Muscle layer of colon (tissue), 2 donors: ENCODE results near the gene AHCY.
"Not testable (repeated sequence)": the region's sequence is repeated elsewhere in the genome, so short reads cannot be mapped to it uniquely, and the experiment has no call there.

Source experiments
- H3K27ac ChIP-seq: one replicate; pipeline ENCODE4 v1.7.0; 2013; ENCODE audit warnings: low read depth, mild to moderate bottlenecking, low read length, moderate library complexity
- H3K27me3 ChIP-seq, 2 donors: one replicate each; pipeline ENCODE4 v1.7.0; 2013; ENCODE audit warnings: low read length in 2 of 2, mild to moderate bottlenecking in 2 of 2; ENCODE audit not compliant: insufficient read depth in 2 of 2, control insufficient read depth in 1 of 2
- H3K36me3 ChIP-seq: one replicate; pipeline ENCODE4 v1.7.0; 2013; ENCODE audit warnings: mild to moderate bottlenecking, low read length; ENCODE audit not compliant: insufficient read depth
- H3K4me1 ChIP-seq: one replicate; pipeline ENCODE4 v1.7.0; 2013; ENCODE audit warnings: mild to moderate bottlenecking, low read length; ENCODE audit not compliant: insufficient read depth
- H3K4me3 ChIP-seq, 2 donors: one replicate each; pipeline ENCODE4 v1.7.0; 2013; ENCODE audit warnings: low read length in 2 of 2, low read depth in 1 of 2, mild to moderate bottlenecking in 1 of 2, moderate library complexity in 1 of 2
- H3K9ac ChIP-seq: one replicate; pipeline ENCODE4 v1.7.0; 2013; ENCODE audit warnings: low read length
- H3K9me3 ChIP-seq: one replicate; pipeline ENCODE4 v1.7.0; 2013; ENCODE audit warnings: mild to moderate bottlenecking, low read length
- donor health status: abdominal sarcoma.
- donor health status: Adenocarcinoma of cecum.

AHCY gene

DNA sequence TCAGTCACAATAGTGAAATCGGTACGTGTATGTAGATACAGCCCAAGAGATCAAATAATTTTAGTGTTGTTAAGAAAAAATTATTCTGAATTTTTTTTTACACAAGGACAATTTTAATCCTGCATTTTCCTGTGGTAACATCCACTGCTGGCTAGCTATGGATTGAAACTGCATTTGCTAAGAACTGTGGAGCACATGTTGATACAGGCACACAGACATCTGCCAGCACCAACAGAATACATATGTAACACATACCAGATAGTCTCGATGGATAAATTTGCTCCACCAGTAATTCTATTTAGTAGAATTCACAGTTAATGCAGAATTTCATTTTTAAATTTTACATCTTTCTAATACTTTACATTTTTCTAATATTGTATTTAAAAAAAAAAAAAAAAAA lies 59.8 kb downstream of the AHCY start:
- Histone ChIP-seq H3K36me3 (no peaks in the 10 kb centered on the region), H3K9me3 (no peaks in the 10 kb centered on the region), H3K4me1 (no peaks in the 10 kb centered on the region), H3K27me3 (no peaks in the 10 kb centered on the region), H3K4me3 (no peak overlapping the region), H3K9ac (no peak overlapping the region), H3K27ac (no peak overlapping the region)

DNA sequence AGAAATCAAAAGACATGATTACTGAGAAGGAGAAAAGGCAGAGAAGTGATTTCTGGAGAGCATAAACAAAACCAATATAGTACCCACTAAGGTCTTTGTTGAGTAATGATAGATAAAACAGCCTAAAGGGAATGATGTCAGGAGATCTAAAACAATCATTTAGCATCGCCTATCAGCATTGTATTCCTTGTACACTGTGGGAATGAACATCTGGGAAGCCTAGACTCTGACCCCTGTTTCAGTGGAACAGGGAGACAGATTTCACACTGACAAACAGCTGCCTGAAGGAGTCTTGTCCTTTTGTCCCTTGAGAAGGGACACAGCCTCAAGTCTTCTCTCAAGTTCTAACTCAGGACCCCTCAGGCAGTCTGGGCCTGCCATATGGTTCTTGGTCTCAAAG lies 60.3 kb downstream of the AHCY start:
- Histone ChIP-seq H3K4me3 (no peak overlapping the region), H3K36me3 (no peaks in the 10 kb centered on the region), H3K9ac (no peak overlapping the region), H3K9me3 (peaks cover 4% of the 10 kb centered on the region), H3K27ac (no peak overlapping the region), H3K4me1 (no peaks in the 10 kb centered on the region), H3K27me3 (no peaks in the 10 kb centered on the region)

DNA sequence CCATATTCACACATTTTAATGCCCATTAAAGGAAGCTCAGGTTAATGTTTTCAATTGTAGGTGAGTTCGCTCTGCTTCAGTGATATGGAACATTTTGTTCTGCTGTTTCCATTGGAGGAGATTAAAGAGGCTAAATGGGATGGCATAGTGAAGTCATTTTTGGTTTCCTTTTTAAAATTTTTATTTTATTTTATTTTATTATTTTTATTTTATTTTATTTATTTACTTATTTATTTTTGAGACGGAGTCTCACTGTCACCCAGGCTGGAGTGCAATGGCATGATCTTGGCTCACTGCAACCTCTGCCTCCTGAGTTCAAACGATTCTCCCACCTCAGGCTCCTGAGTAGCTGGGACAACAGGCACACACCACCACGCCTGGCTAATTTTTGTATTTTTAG lies 61.1 kb downstream of the AHCY start:
- H3K4me1 ChIP-seq, H3K4me3 ChIP-seq, H3K36me3 ChIP-seq, H3K9ac ChIP-seq, H3K27me3 ChIP-seq, H3K9me3 ChIP-seq, H3K27ac ChIP-seq: not testable (repeated sequence)

DNA sequence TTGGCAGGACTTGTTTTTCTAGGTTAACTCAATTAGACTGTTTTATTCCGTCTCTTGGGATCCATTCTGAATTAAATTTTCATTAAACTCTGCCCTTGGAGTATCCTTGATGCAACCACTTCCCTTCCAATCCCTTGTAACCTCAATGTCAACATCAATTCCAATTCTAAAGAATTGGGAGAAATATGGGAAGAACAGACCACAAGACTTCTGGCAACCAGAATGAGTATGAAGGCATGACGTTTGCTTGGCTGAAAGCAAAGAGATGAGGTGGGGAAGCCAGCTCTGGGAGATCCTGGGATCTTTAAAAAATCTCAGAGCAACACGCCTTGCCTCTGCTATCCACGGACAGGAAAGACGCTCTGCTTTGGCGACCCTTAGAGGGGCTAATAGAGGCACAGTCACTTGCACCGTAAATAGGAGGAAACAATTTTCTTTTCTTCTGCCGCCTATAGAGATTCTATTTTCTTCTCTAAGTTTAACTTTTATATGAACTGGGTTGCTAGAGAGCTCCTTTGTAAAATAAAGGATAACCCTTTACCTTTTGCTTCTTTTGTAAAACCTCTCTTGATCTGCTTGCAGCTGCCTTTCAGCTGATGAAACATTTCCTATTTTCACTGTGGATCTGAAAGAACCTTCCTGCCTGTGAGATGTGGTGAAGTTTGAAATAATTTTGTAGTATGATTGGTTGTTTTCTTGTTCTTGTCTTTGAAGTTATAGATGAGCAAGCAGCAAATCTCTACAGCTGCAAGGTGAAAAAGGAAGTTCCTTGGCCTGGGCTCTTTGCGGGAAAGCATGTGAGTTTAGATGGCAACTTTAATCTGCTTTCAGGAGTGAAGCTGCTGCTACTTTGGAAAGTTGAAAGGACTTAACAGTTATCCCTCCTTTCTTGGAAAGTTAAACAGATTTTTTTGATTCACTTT lies 62.2 kb downstream of the AHCY start, which contains the start of gene ASIP:
TSS of gene ASIP (plus strand) at position 731 of the 923 bp plus-strand sequence. CDS start 18,952 bp downstream, outside the sequence.
- no peaks in the 10 kb centered on the region for H3K27me3 ChIP-seq
- no peak within 1 kb of the TSS for H3K27ac ChIP-seq
- no peak within 1 kb of the TSS for H3K9ac ChIP-seq
- H3K9me3 ChIP-seq: peaks cover 5% of the 10 kb centered on the region
- H3K4me1 ChIP-seq: no peaks in the 10 kb centered on the region
- H3K36me3 ChIP-seq: no peaks in the 10 kb centered on the region
- no peak within 1 kb of the TSS for H3K4me3 ChIP-seq

DNA sequence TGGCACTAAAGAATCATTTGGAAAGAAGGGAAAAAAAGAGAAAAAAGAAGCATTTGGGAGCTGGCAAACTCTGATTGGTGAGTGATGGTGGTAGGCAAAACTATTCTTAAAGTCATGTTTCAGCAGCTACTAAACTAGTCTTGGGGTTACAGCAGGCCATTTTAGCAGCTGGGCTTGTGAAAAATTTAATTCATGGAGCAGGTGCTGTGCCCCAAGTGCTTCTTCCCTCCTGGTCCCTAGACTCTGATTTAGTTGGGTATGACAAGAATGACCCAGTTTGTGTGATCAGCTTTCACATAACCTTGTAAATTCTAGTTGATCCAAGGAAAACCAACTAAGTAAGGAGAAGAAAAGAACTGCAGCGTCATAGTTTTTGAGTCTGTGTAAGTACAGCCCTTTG lies 63.0 kb downstream of the AHCY start:
- Histone ChIP-seq H3K36me3 (no peaks in the 10 kb centered on the region), H3K9me3 (peaks cover 5% of the 10 kb centered on the region), H3K9ac (no peak overlapping the region), H3K27me3 (no peaks in the 10 kb centered on the region), H3K4me3 (no peak overlapping the region), H3K4me1 (no peaks in the 10 kb centered on the region), H3K27ac (no peak overlapping the region)

DNA sequence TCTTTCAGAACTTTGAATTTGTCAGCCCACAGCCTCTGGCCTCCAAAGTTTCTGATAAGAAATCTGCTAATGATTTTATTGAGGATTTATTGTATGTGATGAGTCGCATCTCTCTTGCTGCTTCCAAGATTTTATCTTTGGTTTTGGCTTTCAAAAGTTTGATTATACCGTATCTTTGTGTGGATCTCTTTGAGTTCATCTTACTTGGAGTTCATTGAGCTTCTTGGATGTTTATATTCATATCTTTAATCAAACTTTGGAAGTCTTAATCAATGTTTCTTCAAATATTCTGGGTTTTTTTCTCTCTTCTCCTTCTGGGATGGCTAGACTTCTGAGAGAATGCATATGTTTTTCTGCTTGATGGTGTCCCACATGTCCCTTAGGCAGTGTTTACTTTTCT lies 65.2 kb downstream of the AHCY start:
- Histone ChIP-seq H3K4me1 (no peaks in the 10 kb centered on the region), H3K9me3 (peaks cover 5% of the 10 kb centered on the region), H3K4me3 (no peak overlapping the region), H3K27ac (no peak overlapping the region), H3K9ac (no peak overlapping the region), H3K36me3 (no peaks in the 10 kb centered on the region), H3K27me3 (no peaks in the 10 kb centered on the region)

DNA sequence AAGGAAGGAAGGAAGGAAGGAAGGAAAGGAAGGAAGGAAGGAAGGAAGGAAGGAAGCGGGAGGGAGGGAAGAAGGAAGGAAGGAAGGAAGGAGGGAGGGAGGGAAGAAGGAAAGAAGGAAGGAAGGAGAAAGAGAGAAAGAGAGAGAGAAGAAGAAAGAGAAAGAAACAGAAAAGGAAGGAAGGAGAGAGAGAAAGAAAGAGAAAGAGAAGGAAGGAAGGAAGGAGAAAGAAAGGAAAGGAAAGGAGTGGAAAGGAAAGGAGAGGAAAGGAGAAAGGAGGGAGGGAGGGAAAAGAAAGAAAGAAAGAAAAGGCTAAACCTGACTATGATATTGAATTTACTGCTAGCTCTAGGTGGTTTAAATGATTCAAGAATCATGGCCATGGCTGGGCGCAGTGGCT lies 67.3 kb downstream of the AHCY start:
- Histone ChIP-seq H3K27ac (no peak overlapping the region), H3K27me3 (no peaks in the 10 kb centered on the region), H3K9me3 (peaks cover 5% of the 10 kb centered on the region), H3K9ac (no peak overlapping the region), H3K4me3 (no peak overlapping the region), H3K36me3 (no peaks in the 10 kb centered on the region), H3K4me1 (no peaks in the 10 kb centered on the region)

DNA sequence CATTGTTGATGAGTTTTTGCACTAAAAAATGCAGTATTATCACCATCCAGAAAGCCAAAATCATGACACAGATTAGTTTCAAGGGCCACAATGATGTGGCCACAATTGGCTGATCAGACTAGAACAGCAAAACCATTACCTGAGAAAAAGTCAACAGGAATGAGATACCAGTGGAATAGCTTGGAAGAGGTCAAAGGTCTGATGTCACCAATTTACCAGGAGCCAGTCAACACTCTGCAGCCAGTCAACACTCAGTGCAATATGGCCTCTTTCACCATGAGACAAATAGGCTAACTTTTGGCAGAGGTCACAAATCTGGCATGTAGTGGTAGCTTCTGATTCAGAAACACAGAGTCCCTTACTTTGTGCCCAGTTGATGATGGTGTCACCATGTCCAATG lies 69.5 kb downstream of the AHCY start:
- no peak overlapping the region for H3K27ac ChIP-seq

DNA sequence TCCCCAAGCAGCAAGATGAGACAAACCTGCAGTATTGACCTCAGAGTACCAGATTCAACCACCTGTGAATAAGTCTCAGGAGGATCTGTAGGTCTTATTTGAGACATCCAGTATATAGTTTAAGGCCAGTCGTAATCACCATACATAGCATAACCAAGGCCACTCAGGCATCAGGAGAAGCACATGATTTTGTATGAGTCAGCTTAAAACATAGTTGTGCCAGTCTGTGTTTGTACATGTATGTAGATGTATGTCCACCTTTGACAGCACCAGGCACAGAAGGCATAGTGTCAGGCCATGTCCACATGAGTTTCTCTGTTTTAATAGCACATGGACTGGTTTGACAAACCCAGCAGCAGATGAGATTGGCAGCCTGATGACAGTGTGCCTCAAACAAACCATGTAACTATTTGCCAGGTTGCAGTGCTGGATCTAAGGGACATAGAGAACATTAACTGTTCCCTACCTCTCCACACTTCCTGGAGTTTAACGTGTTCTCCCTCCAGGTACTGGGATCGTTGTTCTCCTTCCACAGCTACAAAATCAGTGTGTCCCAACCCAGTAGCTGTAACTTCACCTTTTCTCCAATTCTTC lies 70.6 kb downstream of the AHCY start:
- Histone ChIP-seq H3K9me3 (no peaks in the 10 kb centered on the region), H3K36me3 (no peaks in the 10 kb centered on the region), H3K4me3 (no peak overlapping the region), H3K9ac (no peak overlapping the region), H3K4me1 (no peaks in the 10 kb centered on the region), H3K27ac (no peak overlapping the region), H3K27me3 (no peaks in the 10 kb centered on the region)

More for the DNA sequence above, 69.5 kb downstream of the AHCY start:
- Histone ChIP-seq H3K9me3 (peaks cover 5% of the 10 kb centered on the region), H3K27me3 (no peaks in the 10 kb centered on the region), H3K4me1 (no peaks in the 10 kb centered on the region), H3K36me3 (no peaks in the 10 kb centered on the region), H3K4me3 (no peak overlapping the region), H3K9ac (no peak overlapping the region)

DNA sequence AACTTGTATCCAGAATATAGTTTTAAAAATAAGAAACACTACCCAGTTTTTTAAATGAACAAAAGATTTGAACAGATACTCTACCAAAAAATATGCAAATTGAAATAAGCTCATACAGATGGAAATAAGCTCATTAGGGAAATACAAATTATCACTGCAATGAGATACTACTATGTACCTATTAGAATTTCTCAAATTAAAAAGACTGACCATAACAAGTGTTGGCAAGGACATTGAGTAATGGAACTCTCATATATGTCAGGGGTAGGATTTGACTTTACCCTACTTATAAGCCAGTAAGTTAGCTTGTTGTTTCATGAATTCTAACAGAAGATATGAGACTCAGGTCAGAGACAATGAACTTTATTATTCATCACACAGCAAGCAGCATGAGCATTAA lies 71.5 kb downstream of the AHCY start:
- Histone ChIP-seq H3K36me3 (no peaks in the 10 kb centered on the region), H3K27me3 (no peaks in the 10 kb centered on the region), H3K27ac (no peak overlapping the region), H3K9ac (no peak overlapping the region), H3K9me3 (no peaks in the 10 kb centered on the region), H3K4me1 (no peaks in the 10 kb centered on the region), H3K4me3 (no peak overlapping the region)
